Body of pancreas (tissue), 4 donors: Measurements from ENCODE around the gene SMOC2. TPM values are rescaled to one million over a fixed set of nuclear protein-coding genes. Genes with fewer than 3 reads are reported as not detected.

Experiments used
- ATAC-seq: fragments of 150-250 bp; one replicate; pipeline ENCODE4 v1.9.1; 2016
- DNase-seq, 4 donors: peaks; one replicate each; pipeline ENCODE4 v3.0.0-alpha.2; 2019
- H3K27ac ChIP-seq, 4 donors: fragments of 200-600 bp; sonication (generic); 1 replicate in 3 of 4; 2 replicates in 1 of 4; pipeline versions ENCODE4 v1.5.1 to v1.6.1; 2016 to 2019; ENCODE audit warnings: mild to moderate bottlenecking in 1 of 4, mixed read lengths in 1 of 4, moderate library complexity in 1 of 4
- H3K27me3 ChIP-seq, 2 donors: fragments of 200-600 bp; sonication (generic); one replicate each; pipeline ENCODE4 v1.6.0; 2016; ENCODE audit warnings: mild to moderate bottlenecking in 1 of 2
- H3K36me3 ChIP-seq, 2 donors: fragments of 200-600 bp; sonication (generic); replicated peaks in 1 of 2; 2 replicates each; pipeline ENCODE4 v1.5.1; 2016; ENCODE audit warnings: low read depth in 2 of 2; ENCODE audit not compliant: insufficient read depth in 1 of 2
- H3K4me1 ChIP-seq: fragments of 200-600 bp; sonication (generic); one replicate; pipeline ENCODE4 v1.6.0; 2016
- H3K4me3 ChIP-seq, 2 donors: fragments of 200-600 bp; sonication (generic); 1 replicate in 1 of 2; 2 replicates in 1 of 2; pipeline ENCODE4 v1.5.1; 2016 to 2019
- H3K9me3 ChIP-seq, 3 donors: fragments of 200-600 bp; sonication (generic); 1 replicate in 2 of 3; 2 replicates in 1 of 3; pipeline ENCODE4 v1.5.1; 2016
- CTCF ChIP-seq, 7 experiments: fragments of 450-650 bp in 4 of 7; fragments of 200-600 bp in 3 of 7; sonication (generic) in 3 of 7; IDR thresholded peaks; one replicate each; pipeline ENCODE4 v1.5.1; 2016 to 2019; ENCODE audit warnings: antibody characterized with exemption in 7 of 7
- POLR2A ChIP-seq, 3 donors: fragments of 450-650 bp; IDR thresholded peaks; one replicate each; pipeline ENCODE4 v1.6.1; 2016; ENCODE audit warnings: antibody characterized with exemption in 3 of 3, mild to moderate bottlenecking in 2 of 3
- WGBS, 2 donors: methylation state at CpG; one replicate each; pipeline ENCODE4 v1.1.5; 2017; 5-methylcytosine and 5-hydroxymethylcytosine counted together
- intact Hi-C: fragments of 100-400 bp; cut with DNase I; formaldehyde crosslinking; loops from one replicate; pipeline ENCODE4 v1.15.1; 2023
- total RNA-seq, 2 donors: library from RNA; depleted of rRNA; stranded (reverse); fragments of >200 nt; gene quantifications; one replicate each; pipeline ENCODE4 v1.1.0, GENCODE V29; 2016

The SMOC2 gene
- total RNA-seq, 2 donors from 2014 or later = 22.7 to 31.4 TPM

- ATAC-seq (no peak), DNase-seq (no peak)
- TF ChIP-seq CTCF (IDR thresholded peaks at IDR 0.05) = no peak
- TF ChIP-seq POLR2A (IDR thresholded peaks at IDR 0.05) = no peak
- H3K36me3 ChIP-seq = no peaks in the 10 kb centered on the region
- no peak overlapping the region for H3K4me3 ChIP-seq
- intact Hi-C loops = no loop called here
- no peak overlapping the region for H3K27ac ChIP-seq
- H3K4me1 ChIP-seq = no peaks in the 10 kb centered on the region
- WGBS, 2 donors = 87% methylated on average over 4 of the region's 4 CpGs
- no peaks in the 10 kb centered on the region for H3K9me3 ChIP-seq
- H3K27me3 ChIP-seq = no peaks in the 10 kb centered on the region
These were observed 38.4 kb downstream of the SMOC2 start for GRCh38 chr6:168479421-168479820.

- Histone ChIP-seq H3K36me3 (no peaks in the 10 kb centered on the region), H3K27ac (no peak overlapping the region), H3K4me3 (no peak overlapping the region), H3K27me3 (no peaks in the 10 kb centered on the region), H3K4me1 (no peaks in the 10 kb centered on the region), H3K9me3 (no peaks in the 10 kb centered on the region)
- intact Hi-C loops = no loop called here
- ATAC-seq = no peak
- no peak for TF ChIP-seq CTCF (IDR thresholded peaks at IDR 0.05)
- no peak for TF ChIP-seq POLR2A (IDR thresholded peaks at IDR 0.05)
- DNase-seq = no peak
These were observed 39.5 kb downstream of the SMOC2 start for GRCh38 chr6:168480481-168480880.

GRCh38 chr6:168485818-168486217, 44.8 kb downstream of the SMOC2 start:
- Histone ChIP-seq H3K36me3 (no peaks in the 10 kb centered on the region), H3K4me3 (no peak overlapping the region), H3K27me3 (no peaks in the 10 kb centered on the region), H3K27ac (no peak overlapping the region), H3K4me1 (no peaks in the 10 kb centered on the region), H3K9me3 (no peaks in the 10 kb centered on the region)
- 24 to 31% methylated on average over 5 of the region's 5 CpGs for WGBS, 2 donors
- DNase-seq (no peak), ATAC-seq (no peak)
- TF ChIP-seq CTCF (IDR thresholded peaks at IDR 0.05) (no peak), POLR2A (IDR thresholded peaks at IDR 0.05) (no peak)
- intact Hi-C loops = no loop called here

- Histone ChIP-seq H3K9me3 (no peaks in the 10 kb centered on the region), H3K27me3 (no peaks in the 10 kb centered on the region), H3K27ac (no peak overlapping the region), H3K4me1 (no peaks in the 10 kb centered on the region), H3K4me3 (no peak overlapping the region), H3K36me3 (no peaks in the 10 kb centered on the region)
- intact Hi-C loops = no loop called here
- WGBS, 2 donors = 85 to 88% methylated on average over 5 to 8 of the region's 8 CpGs
- TF ChIP-seq POLR2A (IDR thresholded peaks at IDR 0.05) = no peak
- TF ChIP-seq CTCF (IDR thresholded peaks at IDR 0.05) = no peak
- no peak for ATAC-seq
- no peak for DNase-seq
These were observed 49.8 kb downstream of the SMOC2 start for GRCh38 chr6:168490757-168491156.

- Histone ChIP-seq H3K27me3 (no peaks in the 10 kb centered on the region), H3K27ac (no peak overlapping the region), H3K36me3 (no peaks in the 10 kb centered on the region), H3K9me3 (no peaks in the 10 kb centered on the region), H3K4me1 (no peaks in the 10 kb centered on the region), H3K4me3 (no peak overlapping the region)
- no peak for DNase-seq
- WGBS, 2 donors = 88 to 91% methylated on average over 6 of the region's 6 CpGs
- intact Hi-C loops = no loop called here
- ATAC-seq = no peak
- TF ChIP-seq CTCF (IDR thresholded peaks at IDR 0.05) (no peak), POLR2A (IDR thresholded peaks at IDR 0.05) (no peak)
These were observed 53.0 kb downstream of the SMOC2 start for GRCh38 chr6:168493976-168494375.
